ENCODE results near the gene UBE2G1.
A peak's percentile ranks its signal among the peaks of the same experiment; 100 is the strongest.

Gene UBE2G1

GRCh38 chr17:4234401-4234800 is 132.1 kb downstream of the UBE2G1 start:
- H3K27me3 Mint-ChIP-seq = no peaks in the 10 kb centered on the region
- H3K36me3 Mint-ChIP-seq (ENCODE audit: insufficient read depth) = peaks cover 56% of the 10 kb centered on the region
- H3K4me1 Mint-ChIP-seq (ENCODE audit: low read depth in 2 of 2) = peaks cover 13 to 22% of the 10 kb centered on the region in 2 donors
- no peak for DNase-seq
- H3K9me3 Mint-ChIP-seq = no peaks in the 10 kb centered on the region
- no peak overlapping the region for H3K4me3 Mint-ChIP-seq
- H3K27ac Mint-ChIP-seq = no peak overlapping the region
- ATAC-seq (replicated peaks) = no peak

- Mint-ChIP-seq H3K36me3 (ENCODE audit: insufficient read depth) (peaks cover 53% of the 10 kb centered on the region), H3K27ac (no peak overlapping the region), H3K9me3 (no peaks in the 10 kb centered on the region), H3K4me1 (ENCODE audit: low read depth in 2 of 2) (peaks cover 13 to 22% of the 10 kb centered on the region in 2 donors), H3K4me3 (no peak overlapping the region), H3K27me3 (no peaks in the 10 kb centered on the region)
- no peak for ATAC-seq (replicated peaks)
- DNase-seq = no peak
Measured at GRCh38 chr17:4233668-4234258, 132.7 kb downstream of the UBE2G1 start.

DNA sequence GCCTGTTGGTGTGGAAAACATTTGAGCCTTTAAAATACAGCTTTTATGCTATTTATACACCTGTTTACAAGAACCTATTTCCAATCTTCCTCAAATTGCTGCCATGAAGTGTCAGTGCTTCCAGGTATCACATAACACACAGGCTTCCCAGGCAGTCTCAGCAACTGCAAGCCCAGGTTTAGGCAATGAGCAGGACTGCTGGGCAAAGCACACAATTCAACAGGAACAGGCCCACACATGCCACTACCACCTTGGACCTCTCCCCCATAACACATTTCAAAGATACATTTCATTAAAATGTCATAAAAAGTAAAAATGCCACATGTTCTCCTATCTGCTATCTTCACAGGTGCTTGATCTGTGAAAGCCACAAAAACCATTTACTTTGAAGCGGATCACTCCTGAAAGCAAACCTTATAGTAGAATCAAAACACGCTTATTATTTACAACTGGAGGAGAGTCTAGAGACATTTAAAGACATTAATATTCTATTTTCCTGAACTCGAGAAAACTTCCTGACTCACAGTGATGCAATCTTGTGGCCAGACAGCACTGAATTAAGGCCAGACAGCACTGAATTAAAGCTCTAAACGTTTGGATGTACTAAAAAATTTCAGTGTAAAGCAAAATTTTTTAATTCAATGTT is 134.2 kb downstream of the UBE2G1 start:
- ATAC-seq (replicated peaks) (peak; percentile 69), DNase-seq (no peak)
- Mint-ChIP-seq H3K9me3 (no peaks in the 10 kb centered on the region), H3K36me3 (ENCODE audit: insufficient read depth) (peaks cover 41% of the 10 kb centered on the region), H3K4me3 (peak overlapping the region in 1 of 2 donors; percentile 11), H3K27ac (peak overlapping the region; percentile 55 to 81), H3K4me1 (ENCODE audit: low read depth in 2 of 2) (peaks cover 13 to 22% of the 10 kb centered on the region in 2 donors), H3K27me3 (no peaks in the 10 kb centered on the region)

DNA sequence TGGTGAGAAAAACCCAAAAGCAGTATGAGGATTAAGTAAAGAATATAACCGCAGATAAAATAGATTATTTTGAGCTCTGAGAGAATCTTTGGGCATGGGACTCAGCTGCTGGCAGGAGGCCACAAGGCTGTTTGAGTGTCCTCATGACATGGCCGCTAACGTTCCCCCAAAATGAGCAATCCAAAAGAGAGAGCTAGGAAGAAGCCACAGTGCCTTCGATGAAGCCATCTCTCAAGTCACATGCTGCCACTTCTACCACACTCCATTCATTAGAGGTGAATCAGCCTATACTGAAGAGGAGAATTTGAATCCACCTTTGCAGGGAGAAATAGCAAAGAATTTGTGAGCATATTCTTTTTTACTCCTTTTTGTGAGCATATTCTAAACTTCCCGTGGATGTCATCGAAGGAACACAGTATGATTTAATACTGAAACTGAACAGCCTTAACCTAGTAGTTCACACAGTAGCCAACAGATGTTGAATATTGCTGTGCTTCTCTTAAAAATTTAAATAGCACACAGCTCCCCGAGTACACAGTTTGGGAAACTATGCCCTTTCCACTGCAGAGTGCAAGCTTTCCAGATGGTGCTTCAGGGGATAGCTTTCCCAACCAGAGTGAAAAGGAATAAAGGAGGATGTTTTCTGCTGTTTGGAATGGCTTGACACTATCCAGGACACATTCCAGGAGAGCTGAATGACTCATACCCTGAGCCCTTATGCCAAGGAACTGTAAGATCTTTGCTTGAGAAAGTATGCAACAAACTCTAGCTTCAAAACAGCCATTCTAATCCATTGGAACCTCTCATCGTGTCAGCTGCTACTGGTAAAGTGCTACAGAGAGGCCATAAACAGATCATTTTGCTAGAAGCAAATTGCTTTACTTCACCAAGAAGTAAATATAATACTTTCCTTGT is 136.6 kb downstream of the UBE2G1 start:
- DNase-seq = no peak
- Mint-ChIP-seq H3K27me3 (no peaks in the 10 kb centered on the region), H3K36me3 (ENCODE audit: insufficient read depth) (peaks cover 31% of the 10 kb centered on the region), H3K27ac (peak overlapping the region in 1 of 2 donors; percentile 46), H3K4me1 (ENCODE audit: low read depth in 2 of 2) (peaks cover 13 to 22% of the 10 kb centered on the region in 2 donors), H3K9me3 (no peaks in the 10 kb centered on the region), H3K4me3 (no peak overlapping the region)
- ATAC-seq (replicated peaks) = no peak

DNA sequence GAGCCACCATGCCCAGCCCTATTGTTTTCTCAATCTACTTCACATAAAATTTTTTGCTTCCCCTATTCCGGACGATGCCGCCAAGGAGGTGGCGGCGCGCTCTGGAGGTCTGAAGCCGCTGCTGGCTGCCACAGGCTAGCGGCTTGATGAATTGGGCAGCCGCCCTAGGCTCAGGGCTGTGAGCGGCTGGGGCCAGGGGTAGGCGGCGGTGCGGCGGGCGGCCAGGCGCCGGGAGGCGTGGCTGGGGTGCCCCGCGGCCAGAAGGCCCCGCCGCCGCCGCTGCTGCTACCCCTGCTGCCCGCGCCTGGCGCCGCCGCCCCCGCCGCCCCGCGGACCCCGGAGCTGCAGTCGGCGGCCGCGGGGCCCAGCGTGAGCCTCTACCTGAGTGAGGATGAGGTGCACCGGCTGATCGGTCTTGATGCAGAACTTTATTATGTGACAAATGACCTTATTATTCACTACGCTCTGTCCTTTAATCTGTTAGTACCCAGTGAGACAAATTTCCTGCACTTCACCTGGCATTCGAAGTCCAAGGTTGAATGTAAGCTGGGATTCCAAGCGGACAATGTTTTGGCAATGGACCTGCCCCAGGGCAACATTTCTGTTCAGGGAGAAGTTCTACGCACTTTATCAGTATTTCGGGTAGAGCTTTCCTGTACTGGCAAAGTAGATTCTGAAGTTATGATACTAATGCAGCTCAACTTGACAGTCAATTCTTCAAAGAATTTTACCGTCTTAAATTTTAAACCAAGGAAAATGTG is 144.4 kb downstream of the UBE2G1 start:
- H3K4me1 Mint-ChIP-seq (ENCODE audit: low read depth in 2 of 2) = no peaks in the 10 kb centered on the region
- no peaks in the 10 kb centered on the region for H3K9me3 Mint-ChIP-seq
- no peak overlapping the region for H3K27ac Mint-ChIP-seq
- no peak for ATAC-seq (replicated peaks)
- H3K4me3 Mint-ChIP-seq = no peak overlapping the region
- DNase-seq = no peak
- no peaks in the 10 kb centered on the region for H3K27me3 Mint-ChIP-seq
- peaks cover 17% of the 10 kb centered on the region for H3K36me3 Mint-ChIP-seq (ENCODE audit: insufficient read depth)

DNA sequence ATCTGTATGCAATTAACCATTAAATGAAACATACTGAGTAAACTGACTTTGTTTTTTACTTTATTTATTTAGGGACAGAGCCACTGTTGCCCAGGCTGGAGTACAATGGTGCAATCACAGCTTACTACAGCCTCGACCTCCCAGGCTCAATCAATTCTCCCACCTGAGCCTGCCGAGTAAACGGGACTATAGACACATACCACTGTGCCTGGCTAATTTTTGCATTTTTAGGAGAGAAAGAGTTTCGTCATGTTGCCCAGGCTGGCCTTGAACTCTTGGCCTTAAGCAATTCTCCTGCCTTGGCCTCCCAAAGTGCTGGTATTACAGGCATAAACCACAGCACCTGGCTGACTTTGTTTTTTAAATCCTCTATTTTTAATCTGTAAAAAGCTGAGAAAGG is 145.3 kb downstream of the UBE2G1 start:
- Mint-ChIP-seq H3K27me3 (no peaks in the 10 kb centered on the region), H3K4me1 (ENCODE audit: low read depth in 2 of 2) (no peaks in the 10 kb centered on the region), H3K36me3 (ENCODE audit: insufficient read depth) (peaks cover 17% of the 10 kb centered on the region), H3K4me3 (no peak overlapping the region), H3K9me3 (no peaks in the 10 kb centered on the region), H3K27ac (no peak overlapping the region)
- DNase-seq (no peak), ATAC-seq (replicated peaks) (no peak)

GRCh38 chr17:4220655-4221054 is 145.8 kb downstream of the UBE2G1 start:
- Mint-ChIP-seq H3K27me3 (no peaks in the 10 kb centered on the region), H3K9me3 (no peaks in the 10 kb centered on the region), H3K4me1 (ENCODE audit: low read depth in 2 of 2) (peaks cover 1% of the 10 kb centered on the region in 2 donors), H3K36me3 (ENCODE audit: insufficient read depth) (peaks cover 20% of the 10 kb centered on the region), H3K4me3 (no peak overlapping the region), H3K27ac (no peak overlapping the region)
- no peak for ATAC-seq (replicated peaks)
- DNase-seq = no peak
